Neuronal stem cell (in vitro differentiated cells): Measurements from ENCODE around the gene FAF2.

ENCODE experiments used
- DNase-seq: peaks from one replicate; pipeline ENCODE4 v3.0.0-alpha.2; 2013; ENCODE audit warnings: low spot score
- H2AFZ ChIP-seq: one replicate; pipeline ENCODE4 v1.6.1; 2013; ENCODE audit warnings: mild to moderate bottlenecking, low read length, inconsistent platforms
- H2AK5ac ChIP-seq: 2 replicates; pipeline ENCODE4 v1.6.1; 2013; ENCODE audit warnings: low read depth, mild to moderate bottlenecking, inconsistent platforms, low read length, moderate library complexity, mixed read lengths
- H2BK120ac ChIP-seq: 2 replicates; pipeline ENCODE4 v1.6.1; 2013; ENCODE audit warnings: low read depth, mild to moderate bottlenecking, inconsistent platforms, low read length, moderate library complexity, mixed read lengths
- H2BK12ac ChIP-seq: one replicate; pipeline ENCODE4 v1.6.1; 2013; ENCODE audit warnings: low read length, inconsistent platforms
- H2BK15ac ChIP-seq: 2 replicates; pipeline ENCODE4 v1.6.1; 2013; ENCODE audit warnings: mild to moderate bottlenecking, low read length, inconsistent platforms, mixed read lengths
- H2BK5ac ChIP-seq: one replicate; pipeline ENCODE4 v1.6.1; 2013; ENCODE audit warnings: inconsistent platforms, mild to moderate bottlenecking, low read length, moderate library complexity
- H3K14ac ChIP-seq: one replicate; pipeline ENCODE4 v1.6.1; 2013; ENCODE audit warnings: low read length, inconsistent platforms
- H3K18ac ChIP-seq: 2 replicates; pipeline ENCODE4 v1.6.1; 2013; ENCODE audit warnings: low read length, inconsistent platforms
- H3K23ac ChIP-seq: 2 replicates; pipeline ENCODE4 v1.6.1; 2013; ENCODE audit warnings: low read depth, mild to moderate bottlenecking, mixed read lengths, low read length, inconsistent platforms; ENCODE audit not compliant: poor library complexity
- H3K27ac ChIP-seq: replicated peaks from 3 replicates; pipeline ENCODE4 v1.5.1; 2013; ENCODE audit warnings: low read length, inconsistent platforms
- H3K27me3 ChIP-seq, 3 experiments: 2 replicates each; pipeline ENCODE4 v1.6.1; 2013; ENCODE audit warnings: low read length in 3 of 3, mild to moderate bottlenecking in 2 of 3, inconsistent platforms in 1 of 3, low read depth in 1 of 3, mixed read lengths in 1 of 3, moderate library complexity in 1 of 3; ENCODE audit not compliant: control insufficient read depth in 3 of 3, insufficient read depth in 3 of 3
- H3K36me3 ChIP-seq, 2 donors: replicated peaks in 1 of 2; 2 replicates each; pipeline ENCODE4 v1.6.1; 2013; ENCODE audit warnings: low read length in 2 of 2; ENCODE audit not compliant: control insufficient read depth in 2 of 2, insufficient read depth in 2 of 2
- H3K4ac ChIP-seq: 2 replicates; pipeline ENCODE4 v1.6.1; 2013; ENCODE audit warnings: inconsistent platforms, mild to moderate bottlenecking, low read length, moderate library complexity
- H3K4me1 ChIP-seq, 2 donors: 1 replicate in 1 of 2; 2 replicates in 1 of 2; pipeline ENCODE4 v1.6.1; 2013; ENCODE audit warnings: low read length in 2 of 2, low read depth in 1 of 2; ENCODE audit not compliant: control insufficient read depth in 2 of 2, insufficient read depth in 1 of 2
- H3K4me2 ChIP-seq: one replicate; pipeline ENCODE4 v1.6.1; 2013; ENCODE audit warnings: mild to moderate bottlenecking, low read length, inconsistent platforms; ENCODE audit not compliant: insufficient read depth, poor library complexity, severe bottlenecking
- H3K4me3 ChIP-seq, 2 donors: 2 replicates each; pipeline ENCODE4 v1.5.1; 2013; ENCODE audit warnings: low read length in 2 of 2, mild to moderate bottlenecking in 2 of 2, inconsistent platforms in 1 of 2, moderate library complexity in 1 of 2
- H3K79me1 ChIP-seq: one replicate; pipeline ENCODE4 v1.6.1; 2013; ENCODE audit warnings: low read depth, mild to moderate bottlenecking, inconsistent platforms, low read length, moderate library complexity
- H3K9ac ChIP-seq: one replicate; pipeline ENCODE4 v1.6.1; 2013; ENCODE audit warnings: mild to moderate bottlenecking, low read depth, low read length, inconsistent platforms; ENCODE audit not compliant: poor library complexity
- H3K9me3 ChIP-seq, 2 donors: replicated peaks in 1 of 2; 2 replicates each; pipeline versions ENCODE3 to v1.6.1; 2013; ENCODE audit warnings: low read length in 2 of 2, mild to moderate bottlenecking in 2 of 2, inconsistent platforms in 1 of 2, low read depth in 1 of 2, mixed read lengths in 1 of 2, moderate library complexity in 1 of 2; ENCODE audit not compliant: control insufficient read depth in 2 of 2, insufficient read depth in 1 of 2
- H4K8ac ChIP-seq: one replicate; pipeline ENCODE4 v1.6.1; 2013; ENCODE audit warnings: low read depth, mild to moderate bottlenecking, inconsistent platforms, low read length, moderate library complexity
- H4K91ac ChIP-seq: one replicate; pipeline ENCODE4 v1.6.1; 2013; ENCODE audit warnings: low read length, low read depth, mild to moderate bottlenecking, inconsistent platforms; ENCODE audit not compliant: poor library complexity
- WGBS, 2 donors: extraction: QIAGEN DNeasy Blood & Tissue Kit; methylation state at CpG; one replicate each; pipeline ENCODE4 v1.1.7; 2013; ENCODE audit warnings: missing lambda C conversion rate in 2 of 2, mixed read lengths in 1 of 2; ENCODE audit not compliant: insufficient read length in 2 of 2, insufficient replicate concordance in 1 of 2; ENCODE audit errors: extremely low coverage in 2 of 2; 5-methylcytosine and 5-hydroxymethylcytosine counted together

FAF2 gene

GRCh38 chr5:176470539-176470938 is 22.4 kb downstream of the FAF2 start:
- H3K79me1 ChIP-seq = no peaks in the 10 kb centered on the region
- peaks cover 0 to 9% of the 10 kb centered on the region in 2 donors for H3K9me3 ChIP-seq
- H3K18ac ChIP-seq = no peak overlapping the region
- no peaks in the 10 kb centered on the region for H3K4me1 ChIP-seq
- no peak overlapping the region for H4K91ac ChIP-seq
- H2BK12ac ChIP-seq = no peak overlapping the region
- no peak overlapping the region for H3K4me2 ChIP-seq
- H2BK5ac ChIP-seq = no peak overlapping the region
- no peak overlapping the region for H2AK5ac ChIP-seq
- no peak overlapping the region for H3K9ac ChIP-seq
- no peak overlapping the region for H3K23ac ChIP-seq
- no CpG with 5 or more reads among the region's 4 CpGs for WGBS, 2 donors
- no peak overlapping the region for H2BK120ac ChIP-seq
- no peak overlapping the region for H4K8ac ChIP-seq
- H2BK15ac ChIP-seq = no peak overlapping the region
- no peak overlapping the region for H2AFZ ChIP-seq
- no peak overlapping the region for H3K4me3 ChIP-seq
- no peak overlapping the region for H3K4ac ChIP-seq
- no peak overlapping the region for H3K27ac ChIP-seq
- DNase-seq = no peak
- no peaks in the 10 kb centered on the region for H3K27me3 ChIP-seq
- H3K36me3 ChIP-seq = peaks cover 1 to 64% of the 10 kb centered on the region in 2 donors
- H3K14ac ChIP-seq = no peak overlapping the region

- Histone ChIP-seq H3K36me3 (peaks cover 0 to 64% of the 10 kb centered on the region in 2 donors), H2AK5ac (no peak overlapping the region), H3K4me3 (no peak overlapping the region)
Observed at GRCh38 chr5:176471098-176471497, 22.9 kb downstream of the FAF2 start.

GRCh38 chr5:176473335-176474006 is 25.3 kb downstream of the FAF2 start:
- H2AK5ac ChIP-seq = no peak overlapping the region
- H3K4me1 ChIP-seq = no peaks in the 10 kb centered on the region
- H3K9ac ChIP-seq = no peak overlapping the region
- no peak overlapping the region for H3K18ac ChIP-seq
- DNase-seq = no peak
- no peak overlapping the region for H4K91ac ChIP-seq
- no peak overlapping the region for H3K27ac ChIP-seq
- no peak overlapping the region for H2AFZ ChIP-seq
- no peak overlapping the region for H2BK12ac ChIP-seq
- no peaks in the 10 kb centered on the region for H3K79me1 ChIP-seq
- H2BK15ac ChIP-seq = no peak overlapping the region
- no CpG with 5 or more reads among the region's 7 CpGs for WGBS, 2 donors
- H3K4me2 ChIP-seq = no peak overlapping the region
- no peak overlapping the region for H2BK5ac ChIP-seq
- H2BK120ac ChIP-seq = no peak overlapping the region
- H3K14ac ChIP-seq = no peak overlapping the region
- peaks cover 0 to 58% of the 10 kb centered on the region in 2 donors for H3K36me3 ChIP-seq
- no peak overlapping the region for H4K8ac ChIP-seq
- H3K9me3 ChIP-seq = peaks cover 0 to 9% of the 10 kb centered on the region in 2 donors
- H3K23ac ChIP-seq = no peak overlapping the region
- H3K4me3 ChIP-seq = no peak overlapping the region
- H3K27me3 ChIP-seq = no peaks in the 10 kb centered on the region
- H3K4ac ChIP-seq = no peak overlapping the region

More at GRCh38 chr5:176471098-176471497, 22.9 kb downstream of the FAF2 start:
- H3K4ac ChIP-seq = no peak overlapping the region
- no peak overlapping the region for H3K4me2 ChIP-seq
- no peak overlapping the region for H3K27ac ChIP-seq
- no peaks in the 10 kb centered on the region for H3K79me1 ChIP-seq
- peaks cover 0 to 9% of the 10 kb centered on the region in 2 donors for H3K9me3 ChIP-seq
- no peak overlapping the region for H3K9ac ChIP-seq
- H3K4me1 ChIP-seq = no peaks in the 10 kb centered on the region
- no peaks in the 10 kb centered on the region for H3K27me3 ChIP-seq
- H2AFZ ChIP-seq = no peak overlapping the region
- H3K18ac ChIP-seq = no peak overlapping the region
- no peak for DNase-seq
- WGBS, 2 donors = no CpG with 5 or more reads among the region's 2 CpGs
- no peak overlapping the region for H3K23ac ChIP-seq
- H2BK120ac ChIP-seq = no peak overlapping the region
- H4K91ac ChIP-seq = no peak overlapping the region
- no peak overlapping the region for H3K14ac ChIP-seq
- no peak overlapping the region for H2BK15ac ChIP-seq
- H2BK12ac ChIP-seq = no peak overlapping the region
- no peak overlapping the region for H4K8ac ChIP-seq
- no peak overlapping the region for H2BK5ac ChIP-seq

- no peaks in the 10 kb centered on the region for H3K27me3 ChIP-seq
- H3K79me1 ChIP-seq = no peaks in the 10 kb centered on the region
- H3K27ac ChIP-seq = no peak overlapping the region
- H2AK5ac ChIP-seq = no peak overlapping the region
- H3K9me3 ChIP-seq = peaks cover 0 to 9% of the 10 kb centered on the region in 2 donors
- H3K4me3 ChIP-seq = no peak overlapping the region
- H3K9ac ChIP-seq = no peak overlapping the region
- no peak overlapping the region for H3K4ac ChIP-seq
- peaks cover 0 to 61% of the 10 kb centered on the region in 2 donors for H3K36me3 ChIP-seq
- H2AFZ ChIP-seq = no peak overlapping the region
- no peak overlapping the region for H2BK5ac ChIP-seq
- no peak overlapping the region for H3K14ac ChIP-seq
- no peak overlapping the region for H2BK12ac ChIP-seq
- no peak overlapping the region for H3K23ac ChIP-seq
- DNase-seq = no peak
- H4K8ac ChIP-seq = no peak overlapping the region
- no peak overlapping the region for H2BK120ac ChIP-seq
- no peak overlapping the region for H3K4me2 ChIP-seq
- no peak overlapping the region for H3K18ac ChIP-seq
- no CpG with 5 or more reads among the region's 1 CpG for WGBS, 2 donors
- no peaks in the 10 kb centered on the region for H3K4me1 ChIP-seq
- no peak overlapping the region for H2BK15ac ChIP-seq
- no peak overlapping the region for H4K91ac ChIP-seq
Observed at GRCh38 chr5:176474476-176474875, 26.3 kb downstream of the FAF2 start.
